ENCODE measurements around the gene PAN3.
"Not testable (repeated sequence)": the region's sequence is repeated elsewhere in the genome, so short reads cannot be mapped to it uniquely, and the experiment has no call there.

The PAN3 gene

GRCh38 chr13:28138756-28139470, 568 bp downstream of the PAN3 start:
- peak; percentile 34 for DNase-seq (ENCODE audit: low read depth)

GRCh38 chr13:28140433-28141125, 2.2 kb downstream of the PAN3 start:
- DNase-seq (ENCODE audit: low read depth): no peak

- not testable (repeated sequence) for DNase-seq (ENCODE audit: low read depth)
Observed at GRCh38 chr13:28141542-28141941, 3.2 kb downstream of the PAN3 start.

DNA sequence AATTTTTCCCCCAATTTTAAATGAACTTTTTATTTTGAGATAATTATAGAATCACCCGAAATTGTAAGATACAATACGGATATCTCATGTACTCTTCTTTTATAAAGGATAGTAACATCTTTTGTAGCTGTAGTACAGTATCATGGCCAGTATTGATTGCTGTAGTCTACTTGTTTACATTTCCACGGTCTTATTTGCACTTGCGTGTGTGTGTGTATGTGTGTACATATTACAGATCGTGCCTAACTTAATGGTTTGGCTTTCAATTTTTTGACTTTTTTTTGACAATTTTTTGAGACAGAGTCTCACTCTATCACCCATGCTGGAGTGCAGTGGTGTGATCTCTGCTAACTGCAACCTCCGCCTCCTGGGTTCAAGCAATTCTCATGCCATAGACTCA, 6.7 kb downstream of the PAN3 start:
- DNase-seq (ENCODE audit: low read depth): no peak

DNA sequence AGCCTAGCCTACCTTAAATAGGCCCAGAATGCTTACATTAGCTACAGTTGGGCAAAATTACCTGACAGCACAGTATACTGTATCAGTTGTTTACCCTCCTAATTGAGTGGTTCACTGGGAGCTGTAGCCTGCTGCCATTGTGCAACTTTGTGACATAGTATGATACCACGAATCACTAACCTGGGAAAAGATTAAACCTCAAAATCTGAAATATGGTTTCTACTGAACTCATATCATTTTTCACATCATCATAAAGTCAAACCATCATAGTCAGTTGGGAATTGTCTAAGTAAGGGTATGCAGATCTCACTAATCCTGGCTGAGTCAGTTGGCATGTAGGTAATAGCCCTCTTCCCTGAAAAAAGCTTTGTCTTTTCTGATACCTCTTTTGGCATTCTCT, 9.2 kb downstream of the PAN3 start:
- no peak for DNase-seq (ENCODE audit: low read depth)

GRCh38 chr13:28159057-28159456, 20.7 kb downstream of the PAN3 start:
- no peak for DNase-seq (ENCODE audit: low read depth)

DNA sequence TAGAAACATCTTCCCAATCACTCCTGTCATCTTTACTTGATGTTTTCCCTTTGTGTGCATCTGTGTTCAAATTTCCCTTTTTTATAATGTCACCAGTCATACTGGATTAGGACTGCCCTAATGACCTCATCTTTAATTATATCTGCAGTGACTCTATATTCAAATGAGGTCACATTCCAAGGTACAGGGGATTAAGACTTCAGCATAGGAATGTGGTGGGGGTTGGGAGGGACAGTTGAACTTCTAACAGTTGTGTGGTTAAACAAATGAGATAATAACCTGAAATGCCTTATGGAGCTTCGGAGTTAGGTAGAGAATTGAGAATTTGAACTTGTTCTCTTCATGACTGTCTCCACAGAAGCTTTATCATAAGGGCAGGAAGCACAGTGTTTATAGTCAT, 23.0 kb downstream of the PAN3 start:
- DNase-seq (ENCODE audit: low read depth): no peak

DNA sequence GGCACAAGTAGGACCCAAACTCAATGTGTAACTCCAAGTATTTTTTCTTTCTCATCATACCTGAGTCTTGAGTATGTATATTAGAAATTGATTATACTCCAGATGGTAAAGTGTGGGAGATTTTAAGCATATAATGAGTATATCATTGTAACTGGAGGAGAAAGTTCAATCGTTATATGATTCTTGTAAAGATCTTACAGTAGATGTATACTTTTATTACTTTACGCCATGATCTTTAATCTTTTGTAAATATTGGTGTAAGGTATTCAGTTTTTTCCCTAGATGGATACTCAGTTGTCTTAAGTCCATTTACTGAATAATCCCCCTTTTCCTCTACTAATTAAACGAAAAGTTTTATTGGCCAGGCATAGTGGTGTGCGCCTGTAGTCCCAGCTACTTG, 25.2 kb downstream of the PAN3 start:
- no peak for DNase-seq (ENCODE audit: low read depth)

DNA sequence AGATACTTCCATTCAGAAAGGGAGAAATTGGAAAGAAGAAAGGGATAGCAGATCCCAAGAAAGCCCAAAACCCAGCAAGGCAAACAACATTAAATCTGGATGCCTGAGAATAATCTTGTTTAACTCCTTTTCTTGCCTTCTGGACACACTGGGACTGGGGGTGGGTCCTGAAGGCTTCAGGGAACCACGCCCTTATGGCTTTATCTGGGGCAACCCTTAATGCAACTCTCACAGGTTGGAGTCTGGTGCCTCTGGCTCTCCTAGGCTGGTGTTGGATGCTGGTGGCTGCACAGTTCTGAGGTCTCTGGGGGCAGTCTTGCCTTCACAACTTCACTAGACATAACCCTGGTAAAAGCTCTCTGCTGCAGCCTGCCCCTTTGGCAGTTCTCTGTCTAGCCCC, 27.9 kb downstream of the PAN3 start:
- DNase-seq (ENCODE audit: low read depth): no peak

GRCh38 chr13:28171266-28171665, 32.9 kb downstream of the PAN3 start:
- no peak for DNase-seq (ENCODE audit: low read depth)

DNA sequence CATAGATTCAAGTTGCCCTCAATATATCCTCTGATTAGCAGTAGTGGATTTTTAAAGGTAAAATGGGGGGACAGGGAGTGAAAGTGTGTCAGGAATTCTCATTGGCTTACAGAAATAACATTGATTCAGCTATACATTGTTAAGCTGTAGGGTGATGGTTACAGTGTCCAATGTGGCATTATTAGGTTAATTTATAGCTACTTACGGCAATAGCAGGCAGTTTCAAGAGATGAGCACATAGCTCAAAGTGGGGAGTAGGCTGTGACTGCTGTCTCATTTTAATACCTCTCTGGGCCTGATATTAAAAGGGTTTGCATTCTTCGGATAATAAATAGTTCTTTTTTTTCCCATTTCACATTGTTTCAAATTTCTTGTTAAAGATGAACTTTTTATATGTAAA, 34.6 kb downstream of the PAN3 start:
- DNase-seq (ENCODE audit: low read depth): no peak

- DNase-seq (ENCODE audit: low read depth): no peak
Observed at GRCh38 chr13:28173793-28174192, 35.4 kb downstream of the PAN3 start.

DNA sequence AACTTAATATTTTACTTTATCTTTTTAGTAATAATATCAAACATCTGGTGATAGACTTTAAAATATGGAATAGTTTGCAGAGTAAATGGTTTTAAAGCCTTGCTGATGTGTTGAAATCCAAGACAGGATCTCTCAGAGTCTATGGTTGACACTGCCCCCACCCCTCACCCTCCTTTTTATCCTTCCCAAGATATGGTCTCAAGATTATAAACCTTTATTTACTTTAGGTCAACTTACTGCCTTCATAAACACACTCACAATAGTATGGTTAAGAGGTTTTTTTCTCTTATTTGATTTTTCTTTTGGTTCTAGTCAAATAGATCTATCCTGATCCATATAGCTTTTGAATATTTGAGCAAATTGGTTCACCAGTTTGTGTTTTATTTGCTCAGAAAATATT, 39.0 kb downstream of the PAN3 start:
- DNase-seq (ENCODE audit: low read depth): no peak

GRCh38 chr13:28177877-28178276, 39.5 kb downstream of the PAN3 start:
- no peak for DNase-seq (ENCODE audit: low read depth)

DNA sequence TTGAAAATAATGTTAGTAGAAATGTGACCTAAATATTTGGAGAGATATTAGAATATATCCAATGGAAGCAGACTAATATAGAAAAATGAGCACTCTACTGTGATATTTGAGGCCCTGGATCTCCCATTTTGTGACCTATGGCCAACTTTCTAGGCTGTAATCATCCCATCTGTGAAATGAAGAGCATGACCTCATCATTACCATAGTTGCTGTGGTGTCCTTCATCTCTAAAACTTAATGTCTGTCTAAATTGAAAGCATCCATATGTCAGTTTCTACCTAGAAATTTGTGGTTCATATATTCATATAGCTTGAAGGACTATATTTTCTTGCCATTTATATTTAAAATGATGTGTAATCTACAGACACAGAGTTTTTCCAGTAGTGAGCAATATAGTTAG, 41.6 kb downstream of the PAN3 start:
- no peak for DNase-seq (ENCODE audit: low read depth)

DNA sequence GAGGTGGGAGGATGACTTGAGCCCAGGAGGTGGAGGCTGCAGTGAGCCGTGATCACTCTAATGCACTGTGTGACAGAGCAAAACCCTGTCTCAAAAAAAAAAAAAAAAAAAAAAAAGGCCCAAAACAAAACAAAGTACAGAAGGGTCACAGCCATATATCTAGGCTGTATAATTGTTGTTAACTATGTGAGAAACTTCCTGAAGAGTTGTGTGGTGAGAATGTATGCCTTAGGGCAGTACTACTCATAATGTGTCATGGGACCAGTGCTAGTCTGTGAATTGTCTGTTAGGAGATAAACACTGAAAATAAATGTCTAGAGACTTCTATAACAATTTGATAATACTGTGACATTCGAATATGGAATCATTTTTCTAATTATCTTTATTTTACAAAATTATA, 43.1 kb downstream of the PAN3 start:
- DNase-seq (ENCODE audit: low read depth): no peak

DNA sequence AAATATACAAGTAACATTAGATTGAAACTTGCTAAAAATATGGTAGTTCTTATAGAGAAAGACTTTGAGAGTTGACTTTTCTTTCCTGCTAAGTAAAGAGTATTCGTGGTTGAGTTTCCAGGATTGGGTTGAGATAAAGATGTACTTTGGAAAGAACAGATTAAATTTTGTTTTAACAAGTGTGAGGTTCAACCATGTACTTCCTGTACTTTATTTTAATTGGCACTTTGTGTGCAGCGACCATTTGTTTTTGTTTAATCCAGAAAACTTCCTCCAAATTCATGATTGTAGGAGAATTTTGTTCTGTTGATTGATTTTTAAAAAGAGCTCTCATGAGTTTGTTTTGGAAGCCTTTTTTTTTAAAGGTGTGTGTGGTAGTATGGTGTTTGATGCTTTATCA, 46.9 kb downstream of the PAN3 start:
- DNase-seq (ENCODE audit: low read depth): no peak

- no peak for DNase-seq (ENCODE audit: low read depth)
Observed at GRCh38 chr13:28199089-28199488, 60.7 kb downstream of the PAN3 start.

DNA sequence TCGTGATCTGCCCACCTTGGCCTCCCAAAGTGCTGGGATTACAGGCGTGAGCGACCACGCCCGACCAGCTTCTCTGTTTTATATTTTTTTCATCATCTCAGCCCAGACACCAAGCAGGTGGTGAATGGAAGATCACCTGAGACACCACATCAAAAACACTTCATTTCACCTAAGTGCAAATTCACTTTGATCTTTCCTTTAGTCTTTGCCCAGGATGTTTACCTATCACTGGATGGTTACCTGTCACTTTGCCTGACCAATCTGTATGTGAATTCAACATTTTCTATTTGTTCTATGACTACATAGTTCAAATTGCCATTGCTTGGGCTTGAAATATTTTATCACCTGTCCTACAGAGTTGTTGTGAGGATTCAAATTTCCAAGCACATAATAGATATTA, 65.7 kb downstream of the PAN3 start:
- no peak for DNase-seq (ENCODE audit: low read depth)

- no peak for DNase-seq (ENCODE audit: low read depth)
Observed at GRCh38 chr13:28204690-28205443, 66.5 kb downstream of the PAN3 start.

- DNase-seq (ENCODE audit: low read depth): no peak
Observed at GRCh38 chr13:28218679-28219078, 80.3 kb downstream of the PAN3 start.

DNA sequence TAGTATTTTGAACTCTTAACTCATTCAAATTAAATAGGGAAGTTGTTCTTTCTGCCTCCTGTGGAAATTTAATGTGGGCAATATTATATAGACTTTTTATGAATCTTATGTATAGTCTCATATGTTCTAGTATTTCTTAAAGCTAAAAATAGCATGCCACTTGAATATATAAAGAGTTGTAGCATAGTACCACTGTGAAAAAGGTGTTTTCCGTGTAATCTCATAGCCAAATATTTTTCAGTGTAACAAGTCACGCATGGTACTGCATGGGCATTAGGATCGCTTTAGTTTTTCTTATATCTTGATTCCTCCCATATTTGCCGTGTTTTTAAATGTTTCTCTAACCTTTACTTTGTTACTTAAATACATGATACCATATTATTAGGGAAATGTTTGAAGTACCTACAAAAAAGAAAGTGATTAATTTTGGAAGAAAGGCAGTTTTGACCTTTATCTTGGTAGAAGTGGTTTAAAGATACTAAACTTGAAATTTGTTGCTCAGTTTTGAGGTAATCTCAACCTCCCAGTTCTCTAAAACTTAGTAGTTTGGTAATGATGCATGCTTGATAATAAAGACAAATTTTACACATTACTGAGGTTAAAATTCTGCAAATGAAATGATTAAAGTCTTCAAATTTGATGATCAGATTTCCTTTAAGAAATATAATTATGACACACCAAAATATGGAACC, 81.2 kb downstream of the PAN3 start:
- DNase-seq (ENCODE audit: low read depth): no peak

DNA sequence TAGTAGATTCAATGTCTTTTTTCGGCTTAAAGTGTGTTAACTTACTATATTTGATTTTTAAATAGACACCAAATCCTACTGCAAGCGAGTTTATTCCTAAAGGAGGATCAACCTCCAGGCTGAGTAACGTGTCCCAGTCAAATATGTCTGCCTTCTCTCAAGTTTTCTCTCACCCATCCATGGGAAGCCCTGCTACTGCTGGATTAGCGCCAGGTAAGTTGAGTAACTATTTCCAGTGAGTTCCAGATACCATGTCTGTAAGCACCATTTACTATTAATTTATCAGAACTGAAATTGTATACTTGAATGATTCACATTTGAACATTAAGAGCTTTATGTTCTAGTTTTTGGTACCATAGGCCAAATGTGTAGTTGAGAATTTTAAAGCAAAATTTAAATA, 81.8 kb downstream of the PAN3 start:
- DNase-seq (ENCODE audit: low read depth): no peak

Measured in HS-27A (cell line).